ENCODE measurements around the gene WHRN. TPM values are rescaled to one million over a fixed set of nuclear protein-coding genes. Genes with fewer than 3 reads are reported as not detected.

Gene WHRN
- total and polyA plus RNA-seq, 9 of the 15 experiments (the other 6 are each of a cell fraction or from before 2014, with no cell fraction given): 0.31 to 14.1 (median 3.0) TPM

GRCh38 chr9:114484854-114485443 is 20.3 kb downstream of the WHRN start (continued):
- TF ChIP-seq U2AF2 (optimal IDR thresholded peaks at IDR 0.05; ENCODE audit: low read depth, low read length): no peak
- TF ChIP-seq ILF3 (IDR thresholded peaks at IDR 0.05; ENCODE audit: borderline replicate concordance): no peak
- TF ChIP-seq FOS (IDR thresholded peaks at IDR 0.05; ENCODE audit: extremely low read depth, insufficient read length): peak; percentile 61
- no peak for TF ChIP-seq HEY1 (CRISPR knock-in tag; IDR thresholded peaks at IDR 0.05; ENCODE audit: borderline replicate concordance)
- TF ChIP-seq USF2 (CRISPR knock-in tag; IDR thresholded peaks at IDR 0.05): no peak
- no peak for TF ChIP-seq PHB (CRISPR knock-in tag; IDR thresholded peaks at IDR 0.05)
- no peak for TF ChIP-seq KLF1 (tag; IDR thresholded peaks at IDR 0.05)
- peak; percentile 95 for TF ChIP-seq BCOR (IDR thresholded peaks at IDR 0.05)
- no peak for TF ChIP-seq RNF219 (CRISPR knock-in tag; IDR thresholded peaks at IDR 0.05)
- TF ChIP-seq UBTF (IDR thresholded peaks at IDR 0.05; ENCODE audit: borderline replicate concordance in 1 of 2, low read depth in 2 of 2, low read length in 2 of 2): no peak
- TF ChIP-seq U2AF1 (optimal IDR thresholded peaks at IDR 0.05; ENCODE audit: low read depth, low read length): no peak
- no peak for TF ChIP-seq CREB5 (CRISPR knock-in tag; IDR thresholded peaks at IDR 0.05)
- no peak for TF ChIP-seq PYGO2 (tag; IDR thresholded peaks at IDR 0.05)
- TF ChIP-seq ZNF76 (CRISPR knock-in tag; IDR thresholded peaks at IDR 0.05; ENCODE audit: borderline replicate concordance): no peak
- no peak for TF ChIP-seq PHTF2 (CRISPR knock-in tag; IDR thresholded peaks at IDR 0.05)
- peak; percentile 55; the same call in 1 of the 2 replicates for TF ChIP-seq CEBPG (CRISPR knock-in tag; IDR thresholded peaks at IDR 0.05)
- no peak for TF ChIP-seq CEBPG (tag; conservative IDR thresholded peaks at IDR 0.05 in 1 of 2, IDR thresholded peaks at IDR 0.05 in 1 of 2)
- no peak for TF ChIP-seq POU5F1 (IDR thresholded peaks at IDR 0.05; ENCODE audit: borderline replicate concordance, low read depth, low read length, partially characterized antibody)
- TF ChIP-seq RBM14 (IDR thresholded peaks at IDR 0.05; ENCODE audit: borderline replicate concordance, insufficient read depth, low read depth, low read length): no peak
- TF ChIP-seq CBX3 (IDR thresholded peaks at IDR 0.05; ENCODE audit: borderline replicate concordance in 1 of 2, low read length in 2 of 2): peak in 1 of 2 experiments; percentile 73; a peak in 1 of 3 replicates

Data from K562 (cell line).